Keratinocyte (primary cell): ENCODE data around the gene RARS2. TPM values are rescaled to one million over a fixed set of nuclear protein-coding genes. Genes with fewer than 3 reads are reported as not detected.

Experiments used
- DNase-seq: peaks from one replicate; pipeline ENCODE4 v3.0.0-alpha.2; 2011; ENCODE audit warnings: low read depth, missing footprints, low spot score
- FAIRE-seq: peaks from 2 replicates; lab custom pipeline; 2011; peaks lifted over from hg19 to GRCh38; lab: Jason Lieb, UNC
- H2AFZ ChIP-seq: 2 replicates; pipeline ENCODE4 v1.6.0; 2012; ENCODE audit warnings: low read length, control low read depth, inconsistent platforms; ENCODE audit not compliant: control insufficient read depth
- H3K27ac ChIP-seq: 2 replicates; pipeline ENCODE4 v1.5.1; 2011; ENCODE audit warnings: low read length; ENCODE audit not compliant: control insufficient read depth, insufficient read depth
- H3K27me3 ChIP-seq: 3 replicates; pipeline ENCODE4 v1.6.0; 2011; ENCODE audit warnings: low read length; ENCODE audit not compliant: control insufficient read depth, insufficient read depth; ENCODE audit errors: extremely low read depth
- H3K36me3 ChIP-seq, 2 experiments: 2 replicates in 1 of 2; 3 replicates in 1 of 2; pipeline ENCODE4 v1.5.1; 2011; ENCODE audit warnings: low read length in 2 of 2, mild to moderate bottlenecking in 1 of 2; ENCODE audit not compliant: control insufficient read depth in 2 of 2, insufficient read depth in 2 of 2; ENCODE audit errors: extremely low read depth in 1 of 2
- H3K4me1 ChIP-seq: 3 replicates; pipeline ENCODE4 v1.5.1; 2011; ENCODE audit warnings: low read length; ENCODE audit not compliant: control insufficient read depth, insufficient read depth; ENCODE audit errors: extremely low read depth
- H3K4me2 ChIP-seq: 3 replicates; pipeline ENCODE4 v1.6.0; 2011; ENCODE audit warnings: low read depth, low read length; ENCODE audit not compliant: control insufficient read depth, insufficient read depth; ENCODE audit errors: extremely low read depth
- H3K4me3 ChIP-seq, 3 experiments: fragments of 200-600 bp in 1 of 3; sonication (generic) in 1 of 3; 2 replicates in 2 of 3; 3 replicates in 1 of 3; pipeline ENCODE4 v1.5.1; 2011 to 2016; ENCODE audit warnings: low read length in 3 of 3, mild to moderate bottlenecking in 3 of 3, control low read depth in 2 of 3, inconsistent platforms in 1 of 3, low read depth in 1 of 3, mixed read lengths in 1 of 3, mixed run types in 1 of 3, moderate library complexity in 1 of 3; ENCODE audit not compliant: control insufficient read depth in 2 of 3, insufficient read depth in 2 of 3; ENCODE audit errors: extremely low read depth in 1 of 3
- H3K79me2 ChIP-seq: 2 replicates; pipeline ENCODE4 v1.6.0; 2012; ENCODE audit warnings: low read length; ENCODE audit not compliant: control insufficient read depth, insufficient read depth
- H3K9ac ChIP-seq: 3 replicates; pipeline ENCODE4 v1.6.0; 2011; ENCODE audit warnings: low read length; ENCODE audit not compliant: control insufficient read depth, insufficient read depth; ENCODE audit errors: extremely low read depth
- H3K9me1 ChIP-seq: 3 replicates; pipeline ENCODE4 v1.6.0; 2011; ENCODE audit warnings: low read length; ENCODE audit not compliant: control insufficient read depth, insufficient read depth; ENCODE audit errors: extremely low read depth
- H3K9me3 ChIP-seq: 2 replicates; pipeline ENCODE4 v1.5.1; 2012; ENCODE audit warnings: low read depth, low read length; ENCODE audit not compliant: control insufficient read depth
- H4K20me1 ChIP-seq: 3 replicates; pipeline ENCODE4 v1.6.0; 2011; ENCODE audit warnings: low read length; ENCODE audit not compliant: control insufficient read depth, insufficient read depth; ENCODE audit errors: extremely low read depth
- EZH2 ChIP-seq: IDR thresholded peaks from one replicate; pipeline ENCODE4 v1.6.1; 2012; ENCODE audit warnings: inconsistent platforms, mild to moderate bottlenecking, low read length, moderate library complexity
- dilution Hi-C: fragments of 300-500 bp; cut with MboI; formaldehyde crosslinking; loops from one replicate; pipeline ENCODE4 v1.7.0; 2020; ENCODE audit warnings: low sequenced_read_pairs; ENCODE audit not compliant: extremely low pct_ligation_motif_present
- polyA plus RNA-seq, 5 experiments: library from polyadenylated mRNA; depleted of rRNA in 3 of 5; stranded (reverse) in 3 of 5; stranded (forward) in 1 of 5; unstranded in 1 of 5; fragments of >200 nt; gene quantifications; 1 replicate in 1 of 5; 2 replicates in 3 of 5; 3 replicates in 1 of 5; pipeline versions ENCODE4 v1.2.1 to v1.2.3, GENCODE V29; 2011 to 2012; ENCODE audit warnings: missing spikeins in 2 of 5, low read depth in 1 of 5, low replicate concordance in 1 of 5
- TF ChIP-seq, protein P1 (sequence below), 3 experiments: IDR thresholded peaks in 1 of 3; conservative IDR thresholded peaks in 1 of 3; optimal IDR thresholded peaks in 1 of 3; 2 replicates in 2 of 3; 3 replicates in 1 of 3; pipeline versions ENCODE3 to v1.5.1; 2011; ENCODE audit warnings: low read length in 3 of 3, mild to moderate bottlenecking in 3 of 3, moderate library complexity in 2 of 3, control low read depth in 1 of 3, inconsistent platforms in 1 of 3; ENCODE audit not compliant: insufficient read depth in 2 of 3; ENCODE audit errors: extremely low read depth in 1 of 3

RARS2 gene
- polyA plus RNA-seq, 1 donor (not counting 4 experiments of a cell fraction or from before 2014, with no cell fraction given) = 20.3 TPM

DNA sequence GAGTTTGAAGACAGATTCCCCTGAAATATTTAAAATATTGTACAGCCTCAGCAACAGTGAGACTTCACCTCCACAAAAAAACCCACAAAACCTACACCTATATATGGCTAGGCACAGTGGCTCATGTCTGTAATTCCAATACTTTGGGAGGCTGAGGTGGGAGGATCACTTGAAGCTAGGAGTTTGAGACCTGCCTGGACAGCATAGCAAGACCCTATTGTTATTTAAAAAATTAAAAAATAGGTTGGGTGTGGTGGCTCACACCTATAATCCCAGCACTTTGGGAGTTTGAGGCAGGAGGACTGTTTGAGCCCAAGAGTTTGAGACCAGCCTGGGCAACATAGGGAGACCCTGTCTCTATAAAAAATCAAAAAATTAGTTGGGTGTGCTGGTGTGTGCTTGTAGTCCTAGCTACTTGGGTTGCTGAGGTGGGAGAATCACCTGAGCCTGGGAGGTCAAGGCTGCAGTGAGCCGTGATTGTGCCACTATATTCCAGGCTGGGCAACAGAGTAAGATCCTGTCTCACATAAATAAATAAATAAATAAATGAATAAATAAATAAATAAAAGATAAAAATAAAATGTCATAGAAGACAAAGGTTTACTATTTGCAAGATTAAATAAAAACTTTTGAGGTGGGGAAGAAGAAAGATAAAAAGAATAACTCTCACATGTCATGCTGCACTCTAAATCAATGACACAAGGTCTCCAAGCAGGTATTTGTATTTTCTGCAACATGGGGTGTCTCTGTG is 51.1 kb downstream of the RARS2 start:
- H3K4me1 ChIP-seq = no peaks in the 10 kb centered on the region
- TF ChIP-seq, protein P1, sequence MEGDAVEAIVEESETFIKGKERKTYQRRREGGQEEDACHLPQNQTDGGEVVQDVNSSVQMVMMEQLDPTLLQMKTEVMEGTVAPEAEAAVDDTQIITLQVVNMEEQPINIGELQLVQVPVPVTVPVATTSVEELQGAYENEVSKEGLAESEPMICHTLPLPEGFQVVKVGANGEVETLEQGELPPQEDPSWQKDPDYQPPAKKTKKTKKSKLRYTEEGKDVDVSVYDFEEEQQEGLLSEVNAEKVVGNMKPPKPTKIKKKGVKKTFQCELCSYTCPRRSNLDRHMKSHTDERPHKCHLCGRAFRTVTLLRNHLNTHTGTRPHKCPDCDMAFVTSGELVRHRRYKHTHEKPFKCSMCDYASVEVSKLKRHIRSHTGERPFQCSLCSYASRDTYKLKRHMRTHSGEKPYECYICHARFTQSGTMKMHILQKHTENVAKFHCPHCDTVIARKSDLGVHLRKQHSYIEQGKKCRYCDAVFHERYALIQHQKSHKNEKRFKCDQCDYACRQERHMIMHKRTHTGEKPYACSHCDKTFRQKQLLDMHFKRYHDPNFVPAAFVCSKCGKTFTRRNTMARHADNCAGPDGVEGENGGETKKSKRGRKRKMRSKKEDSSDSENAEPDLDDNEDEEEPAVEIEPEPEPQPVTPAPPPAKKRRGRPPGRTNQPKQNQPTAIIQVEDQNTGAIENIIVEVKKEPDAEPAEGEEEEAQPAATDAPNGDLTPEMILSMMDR (optimal IDR thresholded peaks at IDR 0.05 in 1 of 3, IDR thresholded peaks at IDR 0.05 in 1 of 3, conservative IDR thresholded peaks at IDR 0.05 in 1 of 3; ENCODE audit: extremely low read depth in 1 of 3, insufficient read depth in 2 of 3, low read length in 3 of 3) = no peak
- TF ChIP-seq EZH2 = no peak
- H3K27me3 ChIP-seq = no peaks in the 10 kb centered on the region
- H3K27ac ChIP-seq = no peak overlapping the region
- no peak overlapping the region for H3K4me2 ChIP-seq
- no peak overlapping the region for H3K4me3 ChIP-seq
- H2AFZ ChIP-seq = no peak overlapping the region
- dilution Hi-C loops = no loop called here
- H3K9me3 ChIP-seq = no peaks in the 10 kb centered on the region
- no peaks in the 10 kb centered on the region for H3K9me1 ChIP-seq
- DNase-seq = no peak
- no peak overlapping the region for H3K9ac ChIP-seq
- peaks cover 6 to 12% of the 10 kb centered on the region in 2 experiments for H3K36me3 ChIP-seq
- H4K20me1 ChIP-seq = no peaks in the 10 kb centered on the region
- no peak for FAIRE-seq
- H3K79me2 ChIP-seq = no peaks in the 10 kb centered on the region

DNA sequence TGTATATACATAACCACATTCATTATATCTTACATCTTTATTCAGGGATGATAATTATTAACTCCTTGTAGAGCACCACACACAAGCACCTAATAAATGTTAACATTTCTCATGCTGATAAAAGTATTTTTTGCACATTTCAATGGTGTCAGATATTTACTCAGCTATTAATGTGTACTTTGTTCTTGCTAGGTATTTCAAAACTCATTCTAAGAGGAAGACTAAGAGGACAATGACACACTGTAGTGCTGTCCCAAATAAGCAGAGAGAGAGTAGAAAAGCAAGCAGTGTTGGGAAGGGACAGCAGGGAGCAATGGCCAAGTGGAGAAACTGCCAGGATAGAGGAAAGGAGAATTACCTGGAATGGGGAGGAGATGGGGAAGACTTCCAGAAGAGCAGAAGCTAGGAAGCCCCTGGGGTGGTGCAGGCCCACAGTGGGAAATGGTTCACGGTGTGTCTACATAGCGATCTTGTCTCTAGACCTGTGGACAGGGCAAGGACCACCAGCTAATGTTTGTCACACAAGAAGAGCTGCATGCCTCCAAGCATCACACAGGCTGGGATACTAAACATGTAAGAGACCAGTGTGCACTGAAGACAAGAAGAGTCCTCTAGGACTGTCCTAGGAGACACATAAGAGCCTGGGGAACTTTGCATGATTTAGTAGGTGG is 55.3 kb downstream of the RARS2 start:
- H3K9ac ChIP-seq = no peak overlapping the region
- no peaks in the 10 kb centered on the region for H3K79me2 ChIP-seq
- DNase-seq (no peak), FAIRE-seq (no peak)
- H3K4me3 ChIP-seq = no peak overlapping the region
- no peak overlapping the region for H3K4me2 ChIP-seq
- no peak overlapping the region for H3K27ac ChIP-seq
- H3K36me3 ChIP-seq = peaks cover 4 to 9% of the 10 kb centered on the region in 2 experiments
- H4K20me1 ChIP-seq = no peaks in the 10 kb centered on the region
- dilution Hi-C loops = no loop called here
- H3K27me3 ChIP-seq = no peaks in the 10 kb centered on the region
- TF ChIP-seq EZH2 = no peak
- TF ChIP-seq, protein P1 (optimal IDR thresholded peaks at IDR 0.05 in 1 of 3, IDR thresholded peaks at IDR 0.05 in 1 of 3, conservative IDR thresholded peaks at IDR 0.05 in 1 of 3; ENCODE audit: extremely low read depth in 1 of 3, insufficient read depth in 2 of 3, low read length in 3 of 3) = no peak
- no peaks in the 10 kb centered on the region for H3K9me1 ChIP-seq
- no peaks in the 10 kb centered on the region for H3K4me1 ChIP-seq
- H3K9me3 ChIP-seq = no peaks in the 10 kb centered on the region
- no peak overlapping the region for H2AFZ ChIP-seq
